ENCODE results near the gene BMP3. TPM values are rescaled to one million over a fixed set of nuclear protein-coding genes. Genes with fewer than 3 reads are reported as not detected.

BMP3 gene
- total and polyA plus RNA-seq, 10 of the 15 experiments (the other 5 are each of a cell fraction or from before 2014, with no cell fraction given) = 0.37 to 1.4 (median 0.88) TPM

- no peak for TF ChIP-seq CUX1 (IDR thresholded peaks at IDR 0.05; ENCODE audit: insufficient replicate concordance, low read depth, low read length)
- TF ChIP-seq GATAD2B (conservative IDR thresholded peaks at IDR 0.05; ENCODE audit: low read depth) = peak; percentile 74
- no peak for TF ChIP-seq NKRF (conservative IDR thresholded peaks at IDR 0.05)
- TF ChIP-seq SIX5 (IDR thresholded peaks at IDR 0.05; ENCODE audit: low read depth, low read length, severe bottlenecking) = no peak
- TF ChIP-seq EZH2 (IDR thresholded peaks at IDR 0.05; ENCODE audit: borderline replicate concordance, control insufficient read depth, low read depth, low read length) = no peak
- no peak for TF ChIP-seq ZNF274 (IDR thresholded peaks at IDR 0.05; ENCODE audit: insufficient read depth, insufficient read length)
- peak; percentile 90 for TF ChIP-seq RELB (IDR thresholded peaks at IDR 0.05; ENCODE audit: low read depth)
- no peak for TF ChIP-seq SMAD5 (IDR thresholded peaks at IDR 0.05; ENCODE audit: low read depth)
- TF ChIP-seq TCF7 (IDR thresholded peaks at IDR 0.05; ENCODE audit: borderline replicate concordance) = peak; percentile 44; the same call in 1 of the 2 replicates
- no peak for TF ChIP-seq KDM1A (IDR thresholded peaks at IDR 0.05; ENCODE audit: borderline replicate concordance)
- peak; percentile 37 for TF ChIP-seq SMC3 (IDR thresholded peaks at IDR 0.05; ENCODE audit: borderline replicate concordance, low read length)
- no peak for TF ChIP-seq MYB (IDR thresholded peaks at IDR 0.05; ENCODE audit: borderline replicate concordance, low read depth, low read length)
- TF ChIP-seq MTA2 (IDR thresholded peaks at IDR 0.05; ENCODE audit: low read depth) = peak; percentile 95
- TF ChIP-seq NBN (IDR thresholded peaks at IDR 0.05) = no peak; the same call in 1 of the 2 replicates
- TF ChIP-seq RAD21 (IDR thresholded peaks at IDR 0.05; ENCODE audit: insufficient read depth, low read depth, low read length) = peak; percentile 76
- no peak for TF ChIP-seq NFYB (IDR thresholded peaks at IDR 0.05; ENCODE audit: insufficient read depth, low read depth, low read length)
- no peak for TF ChIP-seq HDAC2 (IDR thresholded peaks at IDR 0.05)
- peak; percentile 97 for TF ChIP-seq FOXM1 (IDR thresholded peaks at IDR 0.05; ENCODE audit: low read depth, low read length)
- TF ChIP-seq ESRRA (IDR thresholded peaks at IDR 0.05; ENCODE audit: low read length) = no peak
- no peak for TF ChIP-seq FOS (IDR thresholded peaks at IDR 0.05; ENCODE audit: borderline replicate concordance, extremely low read depth, insufficient read length)
- TF ChIP-seq ATF7 (IDR thresholded peaks at IDR 0.05; ENCODE audit: low read depth) = 0 out of 2 replicates have a peak, but pooled peaks have one; percentile 53
- TF ChIP-seq BCL11A (IDR thresholded peaks at IDR 0.05; ENCODE audit: low read depth, low read length) = peak; percentile 90
Observed at GRCh38 chr4:81052119-81053068, 21.9 kb downstream of the BMP3 start (continued).
